Measurements from ENCODE around the gene MED8.

GRCh38 chr1:43418858-43419257 lies 29.3 kb upstream of the MED8 start:
- TF ChIP-seq CTCF (IDR thresholded peaks at IDR 0.05) (no peak), POLR2A (IDR thresholded peaks at IDR 0.05) (no peak)

All from lower leg skin (tissue), 3 donors.